ENCODE data around the gene ZNF346. TPM values are rescaled to one million over a fixed set of nuclear protein-coding genes. Genes with fewer than 3 reads are reported as not detected.
"Not testable (repeated sequence)": the region's sequence is repeated elsewhere in the genome, so short reads cannot be mapped to it uniquely, and the experiment has no call there.

The ZNF346 gene
- total and polyA plus RNA-seq, 4 donors = 27.4 to 43.9 (median 32.7) TPM

DNA sequence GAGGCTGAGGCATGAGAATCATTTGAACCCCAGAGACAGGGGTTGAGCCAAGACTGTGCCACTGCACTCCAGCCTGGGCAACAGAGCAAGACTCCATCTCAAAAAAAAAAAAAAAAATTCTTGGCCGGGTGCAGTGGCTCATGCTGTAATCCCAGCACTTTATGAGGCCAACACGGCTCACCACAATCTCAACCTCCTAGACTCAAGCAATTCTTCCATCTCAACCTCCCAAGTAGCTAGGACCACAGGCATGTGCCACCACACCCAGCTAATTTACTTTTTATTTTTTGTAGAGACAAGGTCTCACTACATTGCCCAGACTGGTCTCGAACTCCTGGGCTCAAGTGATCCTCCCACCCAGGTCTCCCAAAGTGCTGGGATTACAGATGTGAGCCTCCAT lies 29.4 kb upstream of the ZNF346 start:
- not testable (repeated sequence) for DNase-seq (ENCODE audit: low read depth in 4 of 6, low spot score in 6 of 6); H3K36me3 ChIP-seq (ENCODE audit: control insufficient read depth, insufficient read depth, low read length); H3K4me3 ChIP-seq (ENCODE audit: low read depth, low read length); H3K27me3 ChIP-seq (ENCODE audit: control insufficient read depth, insufficient read depth, low read length); H3K4me1 ChIP-seq (ENCODE audit: control insufficient read depth, insufficient read depth, low read length); H3K27ac ChIP-seq (ENCODE audit: low read depth, low read length); H3K9me3 ChIP-seq (ENCODE audit: control insufficient read depth, insufficient read depth, low read length)
- WGBS (ENCODE audit: insufficient coverage) = 94% methylated on average over 2 of the region's 3 CpGs

DNA sequence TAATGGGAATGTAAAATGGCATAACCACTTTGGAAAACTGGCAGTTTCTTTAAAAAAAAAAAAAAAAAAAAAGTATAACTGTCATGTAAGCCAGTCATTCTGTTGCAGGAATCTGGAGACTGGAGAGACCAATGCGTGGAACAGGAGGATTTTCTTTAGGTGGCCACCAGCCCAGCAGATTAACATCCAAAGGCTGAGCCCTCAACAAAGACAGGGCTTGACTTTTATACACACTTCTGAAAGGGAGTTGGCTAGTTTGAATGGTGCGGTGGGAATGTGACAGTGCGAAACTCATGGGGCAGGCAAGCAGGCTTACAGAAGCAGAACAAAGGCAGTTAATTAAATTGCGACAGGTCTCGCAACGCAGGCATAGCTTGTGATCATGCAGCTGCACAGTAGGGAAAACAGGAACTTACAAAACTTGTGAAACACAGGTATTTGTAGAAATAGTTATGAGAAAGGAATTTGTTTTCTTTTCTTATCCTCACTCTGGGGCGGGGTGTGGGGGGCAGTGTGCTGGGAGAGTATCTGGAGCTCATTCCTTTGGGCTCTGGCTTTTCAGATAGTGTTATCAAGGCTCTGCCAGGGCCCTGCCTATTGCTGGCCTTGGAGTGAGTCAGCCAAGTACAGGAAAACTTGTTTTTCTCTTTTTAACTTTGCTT lies 27.9 kb upstream of the ZNF346 start:
- Histone ChIP-seq H3K27me3 (ENCODE audit: control insufficient read depth, insufficient read depth, low read length) (no peaks in the 10 kb centered on the region), H3K36me3 (ENCODE audit: control insufficient read depth, insufficient read depth, low read length) (no peaks in the 10 kb centered on the region), H3K27ac (ENCODE audit: low read depth, low read length) (no peak overlapping the region), H3K9me3 (ENCODE audit: control insufficient read depth, insufficient read depth, low read length) (no peaks in the 10 kb centered on the region), H3K4me3 (ENCODE audit: low read depth, low read length) (no peak overlapping the region), H3K4me1 (ENCODE audit: control insufficient read depth, insufficient read depth, low read length) (no peaks in the 10 kb centered on the region)
- WGBS (ENCODE audit: insufficient coverage) = 32% methylated on average over 3 of the region's 7 CpGs
- peak in 1 of 6 donors; percentile 28 for DNase-seq (ENCODE audit: low read depth in 4 of 6, low spot score in 6 of 6)

DNA sequence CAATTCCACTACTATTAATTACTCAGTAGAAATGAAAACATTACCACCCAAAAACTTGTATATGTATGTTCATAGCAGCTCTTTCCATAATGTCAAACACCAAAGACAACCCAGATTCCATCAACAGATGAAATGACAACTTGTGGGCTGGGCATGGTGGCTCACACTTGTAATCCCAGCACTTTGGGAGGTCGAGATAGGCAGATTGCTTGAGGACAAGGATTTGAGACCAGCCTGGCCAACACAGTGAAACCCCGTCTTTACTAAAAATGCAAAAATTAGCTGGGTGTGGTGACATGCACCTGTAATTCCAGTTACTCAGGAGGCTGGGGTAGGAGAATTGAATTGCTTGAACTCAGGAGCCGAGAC lies 27.4 kb upstream of the ZNF346 start:
- no peaks in the 10 kb centered on the region for H3K9me3 ChIP-seq (ENCODE audit: control insufficient read depth, insufficient read depth, low read length)
- H3K4me1 ChIP-seq (ENCODE audit: control insufficient read depth, insufficient read depth, low read length) = no peaks in the 10 kb centered on the region
- H3K4me3 ChIP-seq (ENCODE audit: low read depth, low read length) = no peak overlapping the region
- H3K27me3 ChIP-seq (ENCODE audit: control insufficient read depth, insufficient read depth, low read length) = no peaks in the 10 kb centered on the region
- H3K27ac ChIP-seq (ENCODE audit: low read depth, low read length) = no peak overlapping the region
- WGBS (ENCODE audit: insufficient coverage) = 100% methylated on average over 2 of the region's 3 CpGs
- no peaks in the 10 kb centered on the region for H3K36me3 ChIP-seq (ENCODE audit: control insufficient read depth, insufficient read depth, low read length)
- DNase-seq (ENCODE audit: low read depth in 4 of 6, low spot score in 6 of 6) = no peak

DNA sequence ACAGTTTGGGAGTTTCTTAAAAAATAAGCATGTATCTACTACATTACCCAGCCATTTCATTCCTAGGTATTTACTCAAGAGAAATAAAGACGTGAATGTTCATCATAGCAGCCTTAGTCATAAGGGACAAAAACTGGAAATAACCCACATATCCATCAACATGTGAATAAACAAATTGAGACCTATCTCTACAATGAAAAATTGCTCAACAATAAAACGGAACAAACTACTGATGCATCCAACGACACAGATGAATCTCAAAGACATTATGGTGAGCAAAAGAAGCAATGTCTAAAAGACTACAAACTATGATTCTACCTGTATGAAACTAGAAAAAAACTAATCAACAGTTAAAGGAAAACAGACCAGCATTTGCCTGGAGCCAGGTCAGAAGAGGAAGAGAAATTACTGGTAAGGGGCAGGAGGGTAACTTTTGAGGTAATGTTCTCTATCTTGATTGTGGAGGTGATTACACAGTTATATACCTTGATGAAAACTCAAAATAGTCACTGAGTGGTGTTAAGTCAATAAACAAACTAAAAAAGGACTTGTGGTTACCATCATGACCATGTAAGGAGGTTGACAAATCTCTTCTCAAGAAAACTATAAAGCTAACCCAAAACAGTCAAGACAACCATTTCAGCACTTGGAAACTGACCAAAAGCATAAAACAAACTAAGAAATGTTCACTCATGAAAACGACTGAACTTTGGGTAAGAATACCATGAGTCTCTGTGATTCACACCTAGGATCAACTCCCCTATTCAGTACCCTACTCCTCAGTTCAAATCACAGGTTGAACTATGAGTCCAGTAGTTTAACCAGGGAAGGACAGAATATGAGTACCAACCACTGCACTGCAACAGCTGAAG lies 26.4 kb upstream of the ZNF346 start:
- H3K27me3 ChIP-seq (ENCODE audit: control insufficient read depth, insufficient read depth, low read length) = no peaks in the 10 kb centered on the region
- H3K27ac ChIP-seq (ENCODE audit: low read depth, low read length) = no peak overlapping the region
- DNase-seq (ENCODE audit: low read depth in 4 of 6, low spot score in 6 of 6) = no peak
- H3K4me1 ChIP-seq (ENCODE audit: control insufficient read depth, insufficient read depth, low read length) = no peaks in the 10 kb centered on the region
- no peaks in the 10 kb centered on the region for H3K9me3 ChIP-seq (ENCODE audit: control insufficient read depth, insufficient read depth, low read length)
- WGBS (ENCODE audit: insufficient coverage) = 60% methylated on average over 1 of the region's 4 CpGs
- H3K36me3 ChIP-seq (ENCODE audit: control insufficient read depth, insufficient read depth, low read length) = no peaks in the 10 kb centered on the region
- no peak overlapping the region for H3K4me3 ChIP-seq (ENCODE audit: low read depth, low read length)

DNA sequence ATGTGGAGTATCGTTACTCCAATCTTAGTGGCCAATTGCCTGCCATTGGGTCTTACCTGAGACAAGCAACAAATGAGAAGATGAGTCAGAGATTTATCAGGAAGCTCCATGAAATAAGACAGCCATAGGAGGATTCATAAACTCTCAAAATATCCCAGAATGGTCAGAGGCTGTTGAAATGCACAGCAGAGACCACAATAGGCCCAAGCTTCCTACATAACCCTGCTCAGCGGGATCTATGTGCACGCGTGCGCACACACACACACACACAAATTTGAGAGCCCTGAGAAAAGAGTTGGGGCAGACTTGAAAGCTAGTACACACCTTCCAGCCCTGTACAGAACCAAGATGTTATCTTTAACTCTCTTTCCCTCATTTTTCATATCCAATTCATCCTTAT lies 25.7 kb upstream of the ZNF346 start:
- no peaks in the 10 kb centered on the region for H3K36me3 ChIP-seq (ENCODE audit: control insufficient read depth, insufficient read depth, low read length)
- no peaks in the 10 kb centered on the region for H3K4me1 ChIP-seq (ENCODE audit: control insufficient read depth, insufficient read depth, low read length)
- 95% methylated on average over 5 of the region's 5 CpGs for WGBS (ENCODE audit: insufficient coverage)

DNA sequence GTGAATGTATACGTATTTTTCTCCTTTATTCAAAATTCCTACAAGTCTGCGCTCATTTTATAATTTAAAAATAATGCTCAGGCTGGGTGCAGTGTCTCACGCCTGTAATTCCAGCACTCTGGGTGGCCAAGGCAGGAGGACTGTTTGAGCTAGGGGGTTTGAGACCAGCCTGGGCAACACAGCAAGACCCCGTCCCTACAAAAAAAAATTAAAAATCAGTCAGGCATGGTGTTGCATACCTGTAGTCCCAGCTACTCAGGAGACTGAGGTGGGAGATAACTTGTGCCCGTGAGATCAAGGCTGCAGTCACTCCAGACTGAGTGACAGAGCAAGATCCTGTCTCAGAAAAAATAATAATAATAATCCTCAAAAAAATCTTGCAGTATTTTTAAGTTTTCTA lies 23.7 kb upstream of the ZNF346 start:
- no peaks in the 10 kb centered on the region for H3K9me3 ChIP-seq (ENCODE audit: control insufficient read depth, insufficient read depth, low read length)
- 100% methylated on average over 1 of the region's 5 CpGs for WGBS (ENCODE audit: insufficient coverage)
- H3K27ac ChIP-seq (ENCODE audit: low read depth, low read length) = no peak overlapping the region
- no peaks in the 10 kb centered on the region for H3K4me1 ChIP-seq (ENCODE audit: control insufficient read depth, insufficient read depth, low read length)
- H3K36me3 ChIP-seq (ENCODE audit: control insufficient read depth, insufficient read depth, low read length) = no peaks in the 10 kb centered on the region
- no peak for DNase-seq (ENCODE audit: low read depth in 4 of 6, low spot score in 6 of 6)
- no peaks in the 10 kb centered on the region for H3K27me3 ChIP-seq (ENCODE audit: control insufficient read depth, insufficient read depth, low read length)
- H3K4me3 ChIP-seq (ENCODE audit: low read depth, low read length) = no peak overlapping the region

More for the DNA sequence above, 25.7 kb upstream of the ZNF346 start:
- no peaks in the 10 kb centered on the region for H3K9me3 ChIP-seq (ENCODE audit: control insufficient read depth, insufficient read depth, low read length)
- DNase-seq (ENCODE audit: low read depth in 4 of 6, low spot score in 6 of 6) = no peak
- H3K4me3 ChIP-seq (ENCODE audit: low read depth, low read length) = no peak overlapping the region
- H3K27ac ChIP-seq (ENCODE audit: low read depth, low read length) = no peak overlapping the region
- no peaks in the 10 kb centered on the region for H3K27me3 ChIP-seq (ENCODE audit: control insufficient read depth, insufficient read depth, low read length)

DNA sequence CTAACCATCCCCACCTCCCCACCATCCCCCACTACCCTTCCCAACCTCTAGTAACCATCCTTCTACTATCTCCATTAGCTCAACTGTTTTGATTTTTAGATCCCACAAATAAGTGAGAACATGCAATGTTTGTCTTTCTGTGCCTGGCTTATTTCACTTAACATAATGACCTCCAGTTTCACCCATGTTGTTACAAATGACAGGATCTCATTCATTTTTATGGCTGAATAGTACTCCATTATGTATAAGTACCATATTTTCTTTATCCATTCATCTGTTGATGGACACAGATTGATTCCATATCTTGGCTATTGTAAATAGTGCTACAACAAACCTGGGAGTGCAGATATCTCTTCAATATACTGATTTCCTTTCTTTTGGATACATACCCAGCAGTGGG lies 23.0 kb upstream of the ZNF346 start:
- H3K36me3 ChIP-seq (ENCODE audit: control insufficient read depth, insufficient read depth, low read length); H3K9me3 ChIP-seq (ENCODE audit: control insufficient read depth, insufficient read depth, low read length); H3K4me3 ChIP-seq (ENCODE audit: low read depth, low read length); H3K4me1 ChIP-seq (ENCODE audit: control insufficient read depth, insufficient read depth, low read length); H3K27ac ChIP-seq (ENCODE audit: low read depth, low read length); DNase-seq (ENCODE audit: low read depth in 4 of 6, low spot score in 6 of 6); H3K27me3 ChIP-seq (ENCODE audit: control insufficient read depth, insufficient read depth, low read length): not testable (repeated sequence)

DNA sequence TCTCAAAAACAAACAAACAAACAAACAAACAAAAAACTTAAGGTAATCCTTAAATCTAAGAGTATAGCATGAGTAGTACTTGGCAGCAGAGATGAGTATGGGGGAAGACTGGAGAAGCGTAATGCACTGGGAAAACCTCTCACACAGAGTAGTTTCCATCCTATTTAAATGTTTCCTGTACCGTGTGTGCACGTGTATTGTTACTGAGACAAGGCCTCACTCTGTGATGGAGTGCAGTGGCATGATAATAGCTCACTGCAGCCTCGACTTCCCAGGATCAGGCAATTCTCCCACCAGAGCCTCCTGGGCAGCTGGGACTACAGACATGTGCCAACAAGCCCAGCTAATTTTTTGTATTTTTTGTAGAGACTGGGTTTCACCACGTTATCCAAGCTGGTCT lies 18.8 kb upstream of the ZNF346 start:
- Histone ChIP-seq H3K36me3 (ENCODE audit: control insufficient read depth, insufficient read depth, low read length) (no peaks in the 10 kb centered on the region), H3K27me3 (ENCODE audit: control insufficient read depth, insufficient read depth, low read length) (no peaks in the 10 kb centered on the region), H3K27ac (ENCODE audit: low read depth, low read length) (no peak overlapping the region), H3K9me3 (ENCODE audit: control insufficient read depth, insufficient read depth, low read length) (no peaks in the 10 kb centered on the region), H3K4me1 (ENCODE audit: control insufficient read depth, insufficient read depth, low read length) (peaks cover 12% of the 10 kb centered on the region), H3K4me3 (ENCODE audit: low read depth, low read length) (no peak overlapping the region)
- no peak for DNase-seq (ENCODE audit: low read depth in 4 of 6, low spot score in 6 of 6)
- 40% methylated on average over 2 of the region's 5 CpGs for WGBS (ENCODE audit: insufficient coverage)

DNA sequence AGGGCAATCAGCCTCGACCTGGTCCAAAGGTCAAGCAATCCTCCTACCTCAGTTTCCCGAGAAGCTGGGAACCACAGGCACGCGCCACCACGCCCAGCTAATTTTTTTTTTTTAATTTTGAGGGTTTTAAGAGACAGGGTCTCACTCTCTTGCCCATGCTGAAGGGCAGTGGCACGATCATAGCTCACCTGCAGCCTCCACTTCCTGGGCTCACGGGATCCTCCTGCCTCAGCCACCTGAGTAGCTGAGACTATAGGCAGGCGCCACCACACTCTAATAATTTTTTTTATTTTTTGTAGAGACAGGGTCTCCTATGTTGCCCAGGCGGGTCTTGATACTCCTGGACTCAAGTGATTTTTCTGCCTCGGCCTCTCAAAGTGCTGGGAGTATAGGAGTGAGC lies 17.5 kb upstream of the ZNF346 start:
- Histone ChIP-seq H3K9me3 (ENCODE audit: control insufficient read depth, insufficient read depth, low read length) (no peaks in the 10 kb centered on the region), H3K4me1 (ENCODE audit: control insufficient read depth, insufficient read depth, low read length) (peaks cover 12% of the 10 kb centered on the region), H3K36me3 (ENCODE audit: control insufficient read depth, insufficient read depth, low read length) (no peaks in the 10 kb centered on the region), H3K27me3 (ENCODE audit: control insufficient read depth, insufficient read depth, low read length) (no peaks in the 10 kb centered on the region), H3K27ac (ENCODE audit: low read depth, low read length) (no peak overlapping the region), H3K4me3 (ENCODE audit: low read depth, low read length) (no peak overlapping the region)
- DNase-seq (ENCODE audit: low read depth in 4 of 6, low spot score in 6 of 6) = no peak
- 90% methylated on average over 2 of the region's 10 CpGs for WGBS (ENCODE audit: insufficient coverage)

Data from spinal cord (tissue), 10 donors.